ENCODE results near the gene ZNF783.

DNA sequence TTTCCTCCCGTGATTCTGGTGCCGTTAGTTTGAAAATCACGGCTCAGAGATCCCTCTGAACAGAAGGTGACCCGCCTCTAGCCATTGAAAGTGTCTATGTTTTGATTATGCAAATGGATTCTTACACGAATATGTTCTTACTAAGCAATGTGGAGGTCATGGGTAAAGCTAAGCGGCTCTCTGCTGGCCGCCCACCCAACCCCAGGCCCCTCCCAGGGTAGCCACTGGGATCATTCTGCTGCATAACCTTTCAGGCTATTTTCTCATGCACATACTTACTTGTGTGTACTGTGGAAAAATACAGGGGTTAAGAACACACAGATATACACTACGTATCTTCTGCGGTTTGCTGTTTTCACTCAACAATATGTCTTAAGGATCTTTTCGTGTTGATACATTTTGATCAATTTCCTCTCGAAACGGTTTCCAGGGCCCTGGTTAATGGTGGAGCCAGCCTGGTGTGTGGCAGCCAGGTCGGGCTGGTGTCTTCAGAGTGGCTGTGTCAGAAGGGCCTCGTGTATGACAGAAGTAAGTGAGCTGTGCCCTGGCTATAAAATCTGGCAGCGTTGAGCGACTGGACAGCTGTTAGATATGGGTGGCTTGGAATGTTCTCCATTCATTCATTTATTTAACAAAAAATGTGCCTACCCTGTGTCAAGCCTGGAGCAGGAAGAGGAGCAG is 29.9 kb downstream of the ZNF783 start:
- TF ChIP-seq, protein P1, sequence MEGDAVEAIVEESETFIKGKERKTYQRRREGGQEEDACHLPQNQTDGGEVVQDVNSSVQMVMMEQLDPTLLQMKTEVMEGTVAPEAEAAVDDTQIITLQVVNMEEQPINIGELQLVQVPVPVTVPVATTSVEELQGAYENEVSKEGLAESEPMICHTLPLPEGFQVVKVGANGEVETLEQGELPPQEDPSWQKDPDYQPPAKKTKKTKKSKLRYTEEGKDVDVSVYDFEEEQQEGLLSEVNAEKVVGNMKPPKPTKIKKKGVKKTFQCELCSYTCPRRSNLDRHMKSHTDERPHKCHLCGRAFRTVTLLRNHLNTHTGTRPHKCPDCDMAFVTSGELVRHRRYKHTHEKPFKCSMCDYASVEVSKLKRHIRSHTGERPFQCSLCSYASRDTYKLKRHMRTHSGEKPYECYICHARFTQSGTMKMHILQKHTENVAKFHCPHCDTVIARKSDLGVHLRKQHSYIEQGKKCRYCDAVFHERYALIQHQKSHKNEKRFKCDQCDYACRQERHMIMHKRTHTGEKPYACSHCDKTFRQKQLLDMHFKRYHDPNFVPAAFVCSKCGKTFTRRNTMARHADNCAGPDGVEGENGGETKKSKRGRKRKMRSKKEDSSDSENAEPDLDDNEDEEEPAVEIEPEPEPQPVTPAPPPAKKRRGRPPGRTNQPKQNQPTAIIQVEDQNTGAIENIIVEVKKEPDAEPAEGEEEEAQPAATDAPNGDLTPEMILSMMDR (IDR thresholded peaks at IDR 0.05) = no peak
- TF ChIP-seq POLR2A (IDR thresholded peaks at IDR 0.05) = no peak
